Measurements from ENCODE around the gene GNAI2.

DNA sequence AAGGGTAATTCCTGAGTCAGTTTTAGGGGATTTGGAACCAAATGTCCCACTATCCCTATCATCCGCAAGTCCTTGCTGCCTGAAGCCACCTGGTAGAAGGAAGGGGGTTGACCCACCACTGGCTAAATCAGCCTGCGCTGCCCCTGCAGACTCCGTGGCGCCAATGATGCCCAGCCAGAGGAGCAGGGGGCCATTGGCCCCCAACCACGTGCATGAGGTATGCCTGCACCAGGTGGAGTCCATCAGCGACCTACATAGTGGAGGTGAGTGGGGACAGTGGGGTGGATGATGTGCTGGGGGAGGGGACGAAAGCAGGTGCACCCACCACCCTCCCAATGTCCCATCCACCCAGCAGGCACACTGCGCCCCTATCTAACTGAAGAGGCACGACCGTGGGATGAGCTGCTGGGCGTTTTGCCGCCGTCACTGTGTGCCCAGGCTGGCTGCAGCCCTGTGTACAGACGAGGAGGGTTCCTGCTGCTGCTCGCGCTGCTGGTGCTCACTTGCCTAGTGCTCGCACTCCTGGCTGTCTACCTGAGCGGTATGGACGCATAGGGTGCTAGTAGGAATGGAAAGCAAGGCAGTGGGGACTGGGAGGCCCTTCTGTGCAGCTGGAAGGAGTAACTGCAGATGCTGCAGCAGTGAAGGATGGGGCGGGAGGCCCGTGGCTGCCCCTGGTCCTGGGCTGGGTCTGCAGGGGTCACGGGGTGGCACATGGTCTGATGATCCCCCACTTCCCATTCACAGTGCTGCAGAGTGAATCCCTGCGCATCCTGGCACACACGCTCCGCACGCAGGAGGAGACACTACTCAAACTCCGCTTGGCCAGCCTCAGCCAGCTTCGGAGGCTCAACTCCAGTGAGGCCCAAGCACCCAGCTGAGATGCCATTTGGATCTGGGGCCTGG, 50.6 kb downstream of the GNAI2 start:
- TF ChIP-seq EZH2 (IDR thresholded peaks at IDR 0.05; ENCODE audit: low read length), result no peak
- TF ChIP-seq, protein P1, sequence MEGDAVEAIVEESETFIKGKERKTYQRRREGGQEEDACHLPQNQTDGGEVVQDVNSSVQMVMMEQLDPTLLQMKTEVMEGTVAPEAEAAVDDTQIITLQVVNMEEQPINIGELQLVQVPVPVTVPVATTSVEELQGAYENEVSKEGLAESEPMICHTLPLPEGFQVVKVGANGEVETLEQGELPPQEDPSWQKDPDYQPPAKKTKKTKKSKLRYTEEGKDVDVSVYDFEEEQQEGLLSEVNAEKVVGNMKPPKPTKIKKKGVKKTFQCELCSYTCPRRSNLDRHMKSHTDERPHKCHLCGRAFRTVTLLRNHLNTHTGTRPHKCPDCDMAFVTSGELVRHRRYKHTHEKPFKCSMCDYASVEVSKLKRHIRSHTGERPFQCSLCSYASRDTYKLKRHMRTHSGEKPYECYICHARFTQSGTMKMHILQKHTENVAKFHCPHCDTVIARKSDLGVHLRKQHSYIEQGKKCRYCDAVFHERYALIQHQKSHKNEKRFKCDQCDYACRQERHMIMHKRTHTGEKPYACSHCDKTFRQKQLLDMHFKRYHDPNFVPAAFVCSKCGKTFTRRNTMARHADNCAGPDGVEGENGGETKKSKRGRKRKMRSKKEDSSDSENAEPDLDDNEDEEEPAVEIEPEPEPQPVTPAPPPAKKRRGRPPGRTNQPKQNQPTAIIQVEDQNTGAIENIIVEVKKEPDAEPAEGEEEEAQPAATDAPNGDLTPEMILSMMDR (optimal IDR thresholded peaks at IDR 0.05 in 1 of 3, IDR thresholded peaks at IDR 0.05 in 1 of 3, conservative IDR thresholded peaks at IDR 0.05 in 1 of 3; ENCODE audit: extremely low read depth in 1 of 3, insufficient read depth in 2 of 3, low read length in 3 of 3), result no peak
